Right ventricle myocardium inferior (tissue), 1 donor: ENCODE measurements around the gene ALLC. TPM values are rescaled to one million over a fixed set of nuclear protein-coding genes. Genes with fewer than 3 reads are reported as not detected.

Experiments used
- ATAC-seq: fragments of 200-7000 bp; cut with Tn5 transposase; one replicate; pipeline ENCODE4 v1.9.1; 2020; ENCODE audit warnings: mild to moderate bottlenecking, moderate library complexity
- DNase-seq: peaks from one replicate; pipeline ENCODE4 v3.0.0; 2021; ENCODE audit errors: missing footprints
- intact Hi-C: fragments of 100-400 bp; cut with DNase I; formaldehyde crosslinking; loops from one replicate; pipeline ENCODE4 v1.11.0; 2022
- total RNA-seq: library from RNA; stranded (reverse); fragmentation: NEBNext Ultra II Directional; extraction: Animal tissue kit (Norgen Biotek cat#: 25700); gene quantifications from one replicate; pipeline ENCODE4 v1.2.1, GENCODE V29; 2021
- donor health status: DM: no; HTN: yes; CAD: no; lungs with severe emphysema.

ALLC gene
- total RNA-seq, 1 donor from 2014 or later, result not detected

DNA sequence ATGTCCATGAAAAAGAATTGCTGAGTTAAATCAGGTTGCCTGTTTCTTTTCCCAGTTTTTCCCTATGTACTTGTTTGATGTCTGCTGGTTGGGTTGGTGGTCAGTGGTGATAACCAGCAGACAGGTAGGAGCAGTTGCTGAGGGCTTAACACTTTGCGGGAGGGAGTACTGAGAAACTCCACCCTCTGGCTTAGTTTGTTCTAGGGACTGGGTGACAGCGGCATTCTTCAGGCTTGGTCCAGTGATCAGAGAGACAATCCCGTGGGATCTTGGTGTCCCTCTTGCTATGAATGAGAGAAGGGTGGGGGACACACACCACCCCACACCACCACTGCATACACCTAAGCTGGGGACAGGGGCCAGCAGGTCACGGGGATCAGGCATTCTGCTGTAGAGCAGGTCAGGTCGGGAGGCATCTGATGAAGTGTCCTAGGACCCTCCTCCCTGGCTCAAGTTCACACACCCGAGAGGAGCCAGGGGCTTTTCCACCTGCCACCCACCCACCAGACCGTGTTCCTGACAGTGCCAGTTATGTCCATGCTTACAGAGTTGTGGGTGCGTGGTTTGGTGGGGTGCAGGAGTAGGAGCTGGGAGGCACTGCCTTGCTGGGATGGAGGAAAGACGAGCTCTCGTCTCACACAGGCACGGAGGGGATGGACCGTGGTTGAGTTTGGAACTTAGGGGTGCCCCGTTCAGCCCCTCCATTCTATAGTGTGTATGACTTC lies 21.3 kb upstream of the ALLC start:
- DNase-seq, result no peak
- ATAC-seq, result no peak
- intact Hi-C loops, result no loop called here

DNA sequence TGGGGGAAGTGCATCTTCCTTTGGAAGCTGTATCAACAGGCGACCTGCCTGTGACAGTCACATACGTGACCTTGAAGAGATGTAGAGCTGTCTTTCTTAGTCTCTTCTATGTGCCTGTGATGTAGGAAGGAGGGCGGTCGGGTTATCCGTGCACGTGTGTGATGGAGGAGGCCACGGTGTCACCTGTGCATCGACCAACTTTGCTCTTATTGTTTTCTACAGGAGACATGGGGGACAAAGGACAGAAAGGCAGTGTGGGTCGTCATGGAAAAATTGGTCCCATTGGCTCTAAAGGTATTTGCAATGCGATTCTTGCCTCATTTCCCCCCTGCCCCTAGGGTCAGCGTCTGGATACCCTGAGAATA lies 20.7 kb upstream of the ALLC start:
- ATAC-seq, result no peak
- no peak for DNase-seq
- intact Hi-C loops, result no loop called here

DNA sequence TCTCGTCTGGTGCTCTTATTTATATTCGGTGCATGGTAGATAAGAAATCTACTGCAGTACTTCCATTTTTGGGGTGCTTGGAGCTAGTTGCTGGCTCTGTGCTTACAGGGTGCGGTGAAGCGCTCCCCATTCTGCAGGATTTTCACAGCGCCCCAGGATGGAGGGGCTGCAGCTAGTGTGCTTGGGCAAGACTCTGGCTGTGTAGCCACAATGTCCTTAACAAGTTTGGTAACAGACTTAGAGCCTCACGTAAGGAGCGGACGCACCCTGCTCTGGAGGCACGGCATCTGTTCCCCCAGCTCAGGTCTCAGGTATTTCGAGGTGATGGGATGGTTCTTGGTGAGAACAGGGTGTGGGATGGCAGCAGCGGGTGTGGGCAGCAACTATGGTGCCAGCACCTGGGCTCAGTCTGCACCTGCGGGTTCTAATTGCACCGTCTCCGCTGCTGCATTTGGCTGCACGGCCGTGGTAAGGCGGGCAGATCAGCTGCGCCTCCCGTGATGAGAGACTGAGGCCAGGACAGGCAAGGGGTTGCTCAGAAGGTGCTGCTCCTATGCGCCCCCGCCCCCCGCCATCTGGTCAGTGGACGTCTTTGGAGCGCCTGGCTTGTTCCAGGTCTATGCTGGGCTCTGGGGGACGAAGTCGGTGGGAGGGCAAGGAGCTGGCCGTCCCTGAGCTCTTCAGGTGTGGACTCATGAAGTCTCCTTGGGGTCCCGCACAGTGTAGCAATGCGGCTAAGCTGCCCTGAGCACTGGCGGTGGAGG lies 20.1 kb upstream of the ALLC start:
- intact Hi-C loops, result no loop called here

DNA sequence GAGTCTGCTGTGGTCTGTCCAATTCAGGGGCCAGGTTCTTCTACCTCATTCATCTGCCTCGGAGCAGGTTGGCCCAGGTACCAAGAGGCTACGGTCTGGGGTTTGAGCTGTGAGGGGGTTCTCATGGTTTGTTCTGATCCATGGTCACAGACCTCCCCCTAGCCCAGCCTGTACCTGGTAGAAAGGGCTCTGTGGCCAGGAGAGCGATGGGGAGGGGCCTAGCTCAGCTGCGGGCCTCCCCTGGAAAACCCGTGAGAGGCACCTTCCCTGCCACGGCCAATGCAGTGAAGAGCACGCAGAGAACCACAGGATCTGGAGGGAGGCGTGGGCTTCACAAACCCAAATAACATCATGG lies 19.6 kb upstream of the ALLC start:
- no peak for DNase-seq
- no peak for ATAC-seq
- intact Hi-C loops, result no loop called here

More for the DNA sequence above, 20.1 kb upstream of the ALLC start:
- no peak for DNase-seq
- no peak for ATAC-seq

DNA sequence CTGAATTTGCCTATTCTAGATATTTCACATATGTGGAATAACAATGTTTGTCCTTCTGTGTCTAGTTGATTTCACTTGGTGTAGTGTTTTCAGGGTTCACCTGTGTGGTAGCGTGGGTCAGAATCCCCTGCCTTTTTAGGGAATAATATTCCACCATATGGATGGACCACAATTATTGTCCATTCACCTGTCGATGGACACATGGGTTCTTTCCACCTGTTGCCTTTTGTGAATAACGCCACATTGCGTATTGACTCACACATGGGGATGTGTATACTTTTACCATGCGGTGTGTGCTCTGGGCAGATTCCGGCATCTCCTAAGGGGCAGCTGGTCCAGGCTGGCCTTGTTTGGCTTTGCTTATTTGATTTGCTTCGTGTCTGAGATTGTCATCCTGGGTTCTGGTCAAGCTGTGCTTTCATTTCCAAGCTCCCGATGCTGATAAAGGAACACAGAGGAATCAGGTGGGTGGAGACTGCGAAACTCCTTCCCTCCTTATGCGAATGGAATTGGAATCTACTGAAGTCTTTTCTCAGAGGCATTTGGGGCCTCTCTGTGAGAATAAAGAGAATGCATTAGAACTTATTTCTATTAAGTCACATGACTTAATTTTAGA lies 18.9 kb upstream of the ALLC start:
- intact Hi-C loops, result no loop called here
- DNase-seq (no peak), ATAC-seq (no peak)

DNA sequence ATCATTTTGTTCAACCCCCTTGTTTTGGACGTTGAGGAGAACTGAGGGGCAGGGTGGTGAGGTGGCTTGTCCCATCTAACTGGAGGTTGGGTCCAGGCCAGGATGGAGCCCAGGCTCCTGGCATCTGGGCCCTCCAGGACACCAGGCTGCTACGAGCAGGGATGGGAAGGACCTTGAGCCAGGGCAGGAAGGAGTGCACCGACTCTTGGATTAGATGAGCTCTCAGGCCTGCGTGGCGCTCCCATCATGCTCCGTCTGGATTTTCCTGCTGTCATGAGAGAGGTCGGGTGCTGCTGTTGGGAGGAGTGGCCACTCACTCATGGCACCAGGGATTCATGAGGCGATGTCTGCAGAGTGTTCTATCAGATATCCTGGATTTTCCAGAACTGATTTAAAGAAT lies 18.3 kb upstream of the ALLC start:
- ATAC-seq, result no peak
- intact Hi-C loops, result no loop called here

DNA sequence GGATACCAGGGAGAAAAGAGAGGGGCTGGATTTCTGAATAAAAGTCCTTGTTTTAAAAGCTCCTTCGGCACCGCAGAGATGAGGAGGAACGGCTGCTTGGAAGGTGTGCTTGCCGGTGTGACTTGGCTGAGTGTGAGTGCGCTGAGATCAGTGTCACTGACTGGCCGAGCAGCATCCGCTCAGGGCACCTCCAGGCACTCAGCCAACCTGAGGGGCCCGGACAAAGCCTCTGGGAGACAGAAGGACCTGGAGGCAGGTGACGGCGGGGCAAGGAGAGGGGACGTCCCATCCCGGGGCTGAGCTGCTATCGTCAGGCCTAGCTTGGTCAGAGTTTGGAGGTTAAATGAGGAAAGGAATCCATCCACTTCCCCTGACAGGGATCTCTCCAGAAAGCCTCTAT lies 16.8 kb upstream of the ALLC start:
- DNase-seq (no peak), ATAC-seq (no peak)
- intact Hi-C loops, result no loop called here

More for the DNA sequence above, 18.3 kb upstream of the ALLC start:
- no peak for DNase-seq

DNA sequence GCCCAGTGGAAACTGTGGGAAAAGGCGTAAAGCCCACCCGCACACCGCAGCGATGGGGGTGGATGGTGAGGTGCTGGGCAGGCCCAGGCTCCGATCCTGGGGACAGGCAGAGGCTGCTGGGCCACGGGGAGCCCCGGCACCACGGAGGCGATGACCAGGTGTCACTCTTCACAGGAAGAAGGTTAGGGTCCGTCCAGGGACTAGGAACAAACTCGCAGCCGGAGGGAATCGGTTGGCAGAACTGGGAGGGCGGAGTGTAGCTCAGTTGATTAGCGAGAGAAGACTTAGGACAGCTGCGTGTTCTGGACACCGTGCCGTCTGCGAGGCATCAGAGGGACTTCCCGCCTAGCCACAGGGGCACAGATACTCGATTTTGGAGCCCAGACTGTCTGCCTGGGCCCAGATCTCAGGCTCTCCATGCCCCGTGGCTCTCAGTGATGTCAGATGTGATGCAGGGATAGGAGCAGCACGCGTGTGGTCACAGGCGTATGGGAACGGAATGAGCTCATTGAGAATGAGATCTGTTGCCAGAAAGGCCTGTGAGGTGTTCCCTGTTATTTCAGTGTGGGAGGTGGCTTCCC lies 16.1 kb upstream of the ALLC start:
- DNase-seq (no peak), ATAC-seq (no peak)
- intact Hi-C loops, result no loop called here

DNA sequence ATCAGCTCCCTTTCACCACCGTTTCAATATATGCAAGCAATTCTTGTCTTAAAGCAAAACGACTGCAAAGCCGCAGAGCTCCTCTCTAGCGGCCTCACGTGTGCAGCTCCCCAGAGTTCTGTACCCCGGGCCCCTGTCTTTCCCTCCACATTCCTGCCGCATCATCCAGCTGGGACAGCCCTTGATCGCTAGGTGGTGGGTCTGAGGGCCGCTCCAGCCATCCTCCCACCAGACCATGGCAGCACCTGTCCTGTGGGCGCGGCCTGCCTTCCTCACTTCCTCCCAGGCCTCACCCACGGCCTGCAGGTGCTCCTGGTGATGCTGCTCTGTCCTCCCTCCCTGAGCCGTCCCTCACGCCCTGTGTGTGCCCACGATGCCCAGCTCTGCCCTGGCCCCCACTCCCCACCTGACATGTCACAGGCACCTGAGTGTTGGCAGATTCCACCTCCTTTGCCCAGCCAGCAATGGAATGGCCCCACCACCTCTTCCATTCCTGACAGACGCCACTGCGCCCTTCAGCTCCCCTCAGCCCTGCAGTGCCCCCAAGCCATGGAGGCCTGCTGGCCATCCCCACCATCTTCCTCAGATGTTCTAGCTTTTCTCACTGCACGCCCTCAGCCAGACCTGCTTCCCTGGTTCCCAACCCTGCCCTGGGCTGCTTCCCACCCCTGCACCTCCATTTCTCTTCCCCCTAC lies 15.3 kb upstream of the ALLC start:
- ATAC-seq (no peak), DNase-seq (no peak)
- intact Hi-C loops, result no loop called here

DNA sequence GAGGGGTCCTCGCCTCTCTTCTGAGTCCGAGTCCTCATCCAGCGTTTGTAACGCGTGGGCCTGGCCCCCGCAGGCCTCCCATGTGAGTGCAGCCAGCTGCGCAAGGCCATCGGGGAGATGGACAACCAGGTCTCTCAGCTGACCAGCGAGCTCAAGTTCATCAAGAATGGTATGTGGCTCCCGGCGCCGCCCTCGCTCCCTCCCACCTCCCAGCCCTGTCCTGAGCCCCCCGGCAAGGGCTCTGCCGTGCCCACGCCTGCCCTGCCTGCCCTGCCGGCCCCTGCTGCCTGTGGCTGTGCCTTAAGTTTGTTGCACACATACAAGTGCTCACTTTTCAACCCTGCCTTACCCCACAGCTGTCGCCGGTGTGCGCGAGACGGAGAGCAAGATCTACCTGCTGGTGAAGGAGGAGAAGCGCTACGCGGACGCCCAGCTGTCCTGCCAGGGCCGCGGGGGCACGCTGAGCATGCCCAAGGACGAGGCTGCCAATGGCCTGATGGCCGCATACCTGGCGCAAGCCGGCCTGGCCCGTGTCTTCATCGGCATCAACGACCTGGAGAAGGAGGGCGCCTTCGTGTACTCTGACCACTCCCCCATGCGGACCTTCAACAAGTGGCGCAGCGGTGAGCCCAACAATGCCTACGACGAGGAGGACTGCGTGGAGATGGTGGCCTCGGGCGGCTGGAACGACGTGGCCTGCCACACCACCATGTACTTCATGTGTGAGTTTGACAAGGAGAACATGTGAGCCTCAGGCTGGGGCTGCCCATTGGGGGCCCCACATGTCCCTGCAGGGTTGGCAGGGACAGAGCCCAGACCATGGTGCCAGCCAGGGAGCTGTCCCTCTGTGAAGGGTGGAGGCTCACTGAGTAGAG lies 14.4 kb upstream of the ALLC start:
- no peak for ATAC-seq
- intact Hi-C loops, result no loop called here
- DNase-seq, result no peak

DNA sequence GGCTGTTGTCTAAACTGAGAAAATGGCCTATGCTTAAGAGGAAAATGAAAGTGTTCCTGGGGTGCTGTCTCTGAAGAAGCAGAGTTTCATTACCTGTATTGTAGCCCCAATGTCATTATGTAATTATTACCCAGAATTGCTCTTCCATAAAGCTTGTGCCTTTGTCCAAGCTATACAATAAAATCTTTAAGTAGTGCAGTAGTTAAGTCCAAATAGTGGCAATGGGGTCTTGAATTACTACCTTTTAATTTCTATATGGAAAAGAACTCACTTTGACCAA lies 13.8 kb upstream of the ALLC start:
- DNase-seq (no peak), ATAC-seq (no peak)
- intact Hi-C loops, result no loop called here

DNA sequence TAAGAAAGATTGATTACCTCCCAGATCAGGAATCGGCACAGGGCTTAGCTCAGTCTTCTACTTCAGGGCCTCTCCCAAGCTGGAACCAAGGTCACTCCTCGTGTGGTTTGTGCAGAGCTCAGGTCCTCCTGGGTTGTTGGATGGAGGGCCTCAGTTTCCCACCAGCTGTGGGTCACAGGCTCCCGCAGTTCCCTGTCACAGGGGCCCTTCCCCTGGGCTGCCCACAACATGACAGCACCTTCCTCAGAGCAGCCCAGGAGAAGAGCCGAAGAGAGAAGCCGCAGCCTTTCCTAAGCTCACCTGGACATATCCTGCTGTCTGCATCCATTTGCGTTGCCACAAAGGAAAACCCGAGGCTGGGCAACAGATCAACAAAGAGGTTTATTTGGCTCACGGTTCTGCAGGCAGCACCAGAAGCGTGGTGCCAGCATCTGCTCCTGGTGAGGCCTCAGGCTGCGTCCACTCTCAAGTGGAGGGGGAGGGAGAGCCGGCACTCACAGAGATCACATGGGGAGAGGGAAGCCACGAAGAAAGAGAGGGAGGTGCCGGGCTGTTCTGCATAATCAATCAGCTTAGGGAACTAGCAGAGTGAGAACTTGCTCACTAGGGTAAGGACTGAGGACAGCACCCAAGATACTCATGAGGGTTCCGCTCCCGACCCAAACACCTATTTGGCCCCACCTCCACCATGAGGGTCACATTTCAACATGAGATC lies 13.0 kb upstream of the ALLC start:
- intact Hi-C loops, result no loop called here
- ATAC-seq, result no peak
- no peak for DNase-seq

DNA sequence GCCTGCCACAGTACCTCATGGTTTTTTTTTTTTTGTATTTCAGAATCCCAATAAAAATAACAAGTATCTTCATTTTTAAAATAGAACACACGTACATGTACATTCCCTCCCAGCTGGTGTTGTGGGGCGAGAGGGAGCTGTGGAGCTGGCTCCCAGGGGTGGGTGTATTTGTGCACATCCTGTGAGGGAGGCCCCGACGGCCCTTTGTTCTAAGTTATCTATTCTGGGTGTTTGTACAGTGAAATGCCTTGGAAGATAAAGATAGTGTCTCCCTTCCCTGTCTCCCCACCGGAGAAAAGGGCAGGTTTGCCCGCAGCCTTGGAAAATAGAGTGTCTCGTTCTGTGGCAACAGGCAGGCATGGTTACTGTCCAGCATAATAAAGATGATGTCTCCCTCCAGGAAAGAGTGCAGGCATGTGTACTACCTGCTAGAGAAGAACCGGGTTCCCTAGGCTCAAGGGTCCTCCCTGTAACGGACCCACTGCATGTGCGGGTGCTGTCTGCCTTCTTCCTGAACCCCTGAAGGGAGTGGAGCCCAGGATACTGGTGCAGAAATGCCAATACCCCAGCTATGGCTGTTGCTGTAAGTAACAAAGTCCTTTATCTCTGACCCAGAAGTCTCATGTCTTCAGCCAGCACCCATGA lies 12.1 kb upstream of the ALLC start:
- ATAC-seq, result no peak
- intact Hi-C loops, result no loop called here
- DNase-seq, result no peak

DNA sequence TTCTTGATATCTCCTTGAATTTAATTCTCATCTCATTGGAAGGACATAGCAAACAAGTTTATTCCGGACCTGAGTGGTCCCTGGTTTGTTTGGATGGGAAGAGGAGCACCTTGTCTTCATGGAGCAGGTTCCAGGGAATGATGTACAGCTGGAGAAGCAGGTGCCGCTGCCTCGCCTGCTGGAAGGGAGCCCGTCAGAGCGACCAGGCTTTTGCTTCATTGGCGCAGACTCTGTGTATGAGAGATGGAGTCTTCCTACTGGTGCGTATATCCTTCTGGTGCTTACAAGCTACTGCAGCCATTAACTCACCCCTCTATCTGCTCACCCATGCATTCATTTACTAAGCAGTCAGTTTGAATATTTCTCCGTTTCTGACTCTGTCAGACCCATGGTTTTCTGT lies 11.6 kb upstream of the ALLC start:
- ATAC-seq, result no peak
- DNase-seq, result no peak
- intact Hi-C loops, result no loop called here

DNA sequence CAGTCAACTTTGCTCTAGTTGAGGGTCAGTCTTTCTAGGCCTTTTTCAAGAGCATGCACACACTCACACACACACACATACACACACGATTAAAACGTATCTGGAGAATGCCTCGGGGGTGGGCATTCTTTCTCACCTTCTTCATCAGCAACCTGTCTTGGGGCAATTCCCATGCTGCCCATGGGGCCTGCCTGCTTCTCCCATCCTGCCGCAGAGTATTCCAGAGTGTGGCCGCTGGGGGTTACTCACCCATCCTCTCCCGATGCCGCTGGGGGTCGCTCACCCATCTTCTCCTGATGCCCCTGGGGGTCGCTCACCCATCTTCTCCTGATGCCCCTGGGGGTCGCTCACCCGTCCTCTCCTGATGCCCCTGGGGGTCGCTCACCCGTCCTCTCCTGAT lies 10.8 kb upstream of the ALLC start:
- intact Hi-C loops, result no loop called here

DNA sequence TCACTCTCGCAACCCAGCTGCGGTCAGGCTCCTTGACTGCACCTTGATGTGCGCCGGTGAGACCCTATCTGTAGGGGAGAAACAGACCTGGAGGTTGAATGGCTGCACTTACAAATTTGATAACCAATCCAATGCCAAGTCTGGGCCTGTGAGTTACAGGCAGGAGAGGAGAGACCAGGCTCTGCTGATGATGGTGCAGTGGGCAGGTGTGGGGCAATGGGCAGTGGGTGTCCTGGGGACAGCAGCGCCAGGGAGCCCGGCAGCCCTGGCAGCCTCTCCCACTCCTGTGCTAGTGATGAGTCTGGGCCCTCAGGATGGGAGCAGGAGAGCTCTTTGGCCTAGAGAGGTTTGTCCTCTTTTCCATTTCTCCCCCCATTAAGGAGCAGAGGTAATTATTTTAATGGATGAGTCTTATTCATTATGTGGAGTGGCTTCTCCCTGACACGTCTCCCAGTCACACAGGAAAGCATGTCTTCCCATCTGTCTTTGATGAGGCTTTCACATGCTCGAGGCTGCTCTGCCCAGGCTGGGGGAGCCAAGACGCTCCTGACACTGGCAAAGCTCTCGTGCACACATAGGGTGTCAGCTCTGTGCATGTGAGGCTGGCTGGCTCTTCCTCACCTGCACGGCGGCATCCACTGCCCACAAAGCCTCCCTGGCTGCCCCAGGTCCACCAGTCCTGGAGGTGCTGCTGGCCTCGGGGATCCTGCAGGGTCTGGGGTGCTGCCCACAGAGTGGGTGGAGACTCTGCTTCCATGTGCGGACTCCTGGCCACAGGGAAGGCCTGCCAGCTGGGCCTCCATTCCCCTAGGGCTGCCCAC lies 10.0 kb upstream of the ALLC start:
- ATAC-seq (no peak), DNase-seq (no peak)
- intact Hi-C loops, result no loop called here

More for the DNA sequence above, 10.8 kb upstream of the ALLC start:
- ATAC-seq (no peak), DNase-seq (no peak)

DNA sequence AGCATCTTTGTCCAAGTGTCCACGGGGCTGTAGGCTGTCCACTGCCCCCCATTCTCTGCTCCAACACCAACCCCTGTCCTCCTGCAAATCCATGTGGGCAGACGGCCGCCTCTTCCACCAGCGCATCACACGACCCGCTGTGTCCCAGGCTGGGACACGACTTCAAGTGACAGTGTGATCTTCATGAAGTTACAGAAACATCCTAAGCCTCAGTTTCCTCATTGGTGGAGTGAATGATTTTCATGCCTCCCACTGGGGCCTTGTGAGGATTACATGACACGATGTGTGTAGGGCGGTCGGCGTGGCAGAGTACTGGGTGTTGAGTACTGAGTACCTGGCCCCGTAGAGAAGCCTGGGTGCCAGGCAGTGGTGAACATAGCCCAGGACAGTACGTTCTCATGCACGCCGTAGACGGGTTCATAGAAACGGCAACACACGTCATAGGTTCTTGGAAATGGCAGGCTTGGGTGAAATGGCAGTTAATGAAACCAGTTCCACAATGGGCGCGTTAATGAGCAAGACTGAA lies 9.3 kb upstream of the ALLC start:
- no peak for DNase-seq
- no peak for ATAC-seq

More for the DNA sequence above, 9.3 kb upstream of the ALLC start:
- intact Hi-C loops, result no loop called here
